Skeletal muscle tissue (tissue), 4 donors: ENCODE data around the gene PJA1. TPM values are rescaled to one million over a fixed set of nuclear protein-coding genes. Genes with fewer than 3 reads are reported as not detected.

Experiments used
- H3K27ac ChIP-seq: one replicate; pipeline ENCODE4 v1.7.0; 2013; ENCODE audit warnings: mild to moderate bottlenecking, low read depth, low read length, inconsistent platforms
- H3K27me3 ChIP-seq, 3 donors: one replicate each; pipeline ENCODE4 v1.7.0; 2013; ENCODE audit warnings: low read length in 3 of 3; ENCODE audit not compliant: control insufficient read depth in 3 of 3, insufficient read depth in 3 of 3
- H3K36me3 ChIP-seq, 3 donors: one replicate each; pipeline ENCODE4 v1.7.0; 2013; ENCODE audit warnings: low read length in 3 of 3; ENCODE audit not compliant: control insufficient read depth in 3 of 3, insufficient read depth in 3 of 3
- H3K4me1 ChIP-seq, 3 donors: one replicate each; pipeline ENCODE4 v1.7.0; 2013; ENCODE audit warnings: low read length in 3 of 3, mild to moderate bottlenecking in 3 of 3; ENCODE audit not compliant: control insufficient read depth in 3 of 3, insufficient read depth in 3 of 3
- H3K4me3 ChIP-seq, 3 donors: one replicate each; pipeline ENCODE4 v1.7.0; 2013; ENCODE audit warnings: low read length in 3 of 3
- H3K9ac ChIP-seq, 3 donors: one replicate each; pipeline ENCODE4 v1.7.0; 2013; ENCODE audit warnings: low read length in 3 of 3, mild to moderate bottlenecking in 3 of 3, moderate library complexity in 2 of 3, low read depth in 1 of 3
- H3K9me3 ChIP-seq, 3 donors: one replicate each; pipeline ENCODE4 v1.7.0; 2013; ENCODE audit warnings: low read length in 3 of 3; ENCODE audit not compliant: control insufficient read depth in 3 of 3
- total RNA-seq: library from RNA; depleted of rRNA; stranded (reverse); fragments of >200 nt; gene quantifications from one replicate; pipeline ENCODE4 v1.2.3, GENCODE V29; 2014
- donor health status: Osteomylitis.

PJA1 gene
- total RNA-seq, 1 donor from 2014 or later, result 51.7 TPM

- Histone ChIP-seq H3K4me1 (peaks cover 0 to 4% (median 2%) of the 10 kb centered on the region in 3 donors), H3K4me3 (no peak overlapping the region), H3K27ac (no peak overlapping the region), H3K9me3 (no peaks in the 10 kb centered on the region), H3K9ac (no peak overlapping the region), H3K36me3 (peaks cover 0 to 3% (median 0%) of the 10 kb centered on the region in 3 donors), H3K27me3 (peaks cover 0 to 6% (median 0%) of the 10 kb centered on the region in 3 donors)
These were observed 8.6 kb downstream of the PJA1 start for GRCh38 chrX:69156638-69157037.

GRCh38 chrX:69155786-69156520 lies 9.3 kb downstream of the PJA1 start:
- Histone ChIP-seq H3K9me3 (no peaks in the 10 kb centered on the region), H3K4me3 (no peak overlapping the region), H3K27ac (no peak overlapping the region), H3K36me3 (no peaks in the 10 kb centered on the region), H3K27me3 (peaks cover 0 to 6% (median 0%) of the 10 kb centered on the region in 3 donors), H3K4me1 (peaks cover 0 to 4% (median 2%) of the 10 kb centered on the region in 3 donors), H3K9ac (no peak overlapping the region)

GRCh38 chrX:69154051-69154450 lies 11.2 kb downstream of the PJA1 start:
- Histone ChIP-seq H3K9ac (no peak overlapping the region), H3K36me3 (no peaks in the 10 kb centered on the region), H3K4me3 (no peak overlapping the region), H3K27me3 (peaks cover 0 to 9% (median 0%) of the 10 kb centered on the region in 3 donors), H3K27ac (no peak overlapping the region), H3K4me1 (peaks cover 0 to 4% (median 2%) of the 10 kb centered on the region in 3 donors), H3K9me3 (no peaks in the 10 kb centered on the region)

GRCh38 chrX:69153060-69153730 lies 12.1 kb downstream of the PJA1 start:
- Histone ChIP-seq H3K36me3 (no peaks in the 10 kb centered on the region), H3K27me3 (peaks cover 0 to 18% (median 0%) of the 10 kb centered on the region in 3 donors), H3K9ac (no peak overlapping the region), H3K4me3 (no peak overlapping the region), H3K27ac (no peak overlapping the region), H3K9me3 (no peaks in the 10 kb centered on the region), H3K4me1 (no peaks in the 10 kb centered on the region)

- H3K9ac ChIP-seq, result no peak overlapping the region
- H3K4me1 ChIP-seq, result no peaks in the 10 kb centered on the region
- H3K9me3 ChIP-seq, result no peaks in the 10 kb centered on the region
- H3K36me3 ChIP-seq, result no peaks in the 10 kb centered on the region
- peaks cover 0 to 18% (median 0%) of the 10 kb centered on the region in 3 donors for H3K27me3 ChIP-seq
- H3K27ac ChIP-seq, result no peak overlapping the region
- H3K4me3 ChIP-seq, result no peak overlapping the region
These were observed 12.8 kb downstream of the PJA1 start for GRCh38 chrX:69152417-69152841.

- Histone ChIP-seq H3K4me1 (no peaks in the 10 kb centered on the region), H3K4me3 (no peak overlapping the region), H3K36me3 (no peaks in the 10 kb centered on the region), H3K9ac (no peak overlapping the region), H3K9me3 (no peaks in the 10 kb centered on the region), H3K27me3 (peaks cover 0 to 18% (median 0%) of the 10 kb centered on the region in 3 donors), H3K27ac (no peak overlapping the region)
These were observed 13.4 kb downstream of the PJA1 start for GRCh38 chrX:69151866-69152284.

- H3K36me3 ChIP-seq, result no peaks in the 10 kb centered on the region
- H3K9ac ChIP-seq, result no peak overlapping the region
These were observed 14.8 kb downstream of the PJA1 start for GRCh38 chrX:69150281-69150960.

GRCh38 chrX:69149466-69150280 lies 15.6 kb downstream of the PJA1 start:
- Histone ChIP-seq H3K9me3 (no peaks in the 10 kb centered on the region), H3K4me3 (no peak overlapping the region), H3K27ac (no peak overlapping the region), H3K9ac (no peak overlapping the region), H3K4me1 (no peaks in the 10 kb centered on the region), H3K36me3 (no peaks in the 10 kb centered on the region), H3K27me3 (peaks cover 0 to 12% (median 0%) of the 10 kb centered on the region in 3 donors)

More at GRCh38 chrX:69150281-69150960, 14.8 kb downstream of the PJA1 start:
- Histone ChIP-seq H3K27me3 (peaks cover 0 to 14% (median 0%) of the 10 kb centered on the region in 3 donors), H3K27ac (no peak overlapping the region), H3K4me3 (no peak overlapping the region), H3K4me1 (no peaks in the 10 kb centered on the region), H3K9me3 (no peaks in the 10 kb centered on the region)

- Histone ChIP-seq H3K9me3 (no peaks in the 10 kb centered on the region), H3K9ac (no peak overlapping the region), H3K36me3 (no peaks in the 10 kb centered on the region), H3K4me1 (no peaks in the 10 kb centered on the region), H3K27ac (no peak overlapping the region), H3K27me3 (peaks cover 0 to 12% (median 0%) of the 10 kb centered on the region in 3 donors), H3K4me3 (no peak overlapping the region)
These were observed 16.3 kb downstream of the PJA1 start for GRCh38 chrX:69148946-69149345.
